Gastrocnemius medialis (tissue), 4 donors: ENCODE results near the gene SGCE. TPM values are rescaled to one million over a fixed set of nuclear protein-coding genes. Genes with fewer than 3 reads are reported as not detected.

Experiments
- ATAC-seq, 2 donors: fragments of 150-250 bp; one replicate each; pipeline ENCODE4 v1.9.1; 2016
- DNase-seq, 2 donors: peaks; one replicate each; pipeline ENCODE4 v3.0.0-alpha.2; 2019
- H3K27ac ChIP-seq, 4 donors: fragments of 200-600 bp; sonication (generic); 1 replicate in 1 of 4; 2 replicates in 3 of 4; pipeline ENCODE4 v1.5.1; 2016 to 2018; ENCODE audit warnings: mild to moderate bottlenecking in 2 of 4, moderate library complexity in 1 of 4
- H3K27me3 ChIP-seq, 3 donors: fragments of 200-600 bp; sonication (generic) in 2 of 3; 1 replicate in 1 of 3; 2 replicates in 2 of 3; pipeline versions ENCODE4 v1.5.1 to v1.6.0; 2016 to 2019; ENCODE audit warnings: mild to moderate bottlenecking in 1 of 3, moderate library complexity in 1 of 3
- H3K36me3 ChIP-seq, 2 donors: fragments of 200-600 bp; sonication (generic) in 1 of 2; one replicate each; pipeline ENCODE4 v1.5.1; 2017 to 2018
- H3K4me1 ChIP-seq, 2 donors: fragments of 200-600 bp; sonication (generic) in 1 of 2; one replicate each; pipeline ENCODE4 v1.5.1; 2016 to 2017; ENCODE audit warnings: mild to moderate bottlenecking in 2 of 2
- H3K4me3 ChIP-seq, 4 donors: fragments of 200-600 bp; sonication (generic) in 3 of 4; 1 replicate in 1 of 4; 2 replicates in 3 of 4; pipeline ENCODE4 v1.5.1; 2016 to 2019; ENCODE audit warnings: mild to moderate bottlenecking in 2 of 4
- H3K9me3 ChIP-seq, 3 donors: fragments of 200-600 bp; sonication (generic) in 2 of 3; 1 replicate in 1 of 3; 2 replicates in 2 of 3; pipeline ENCODE4 v1.5.1; 2016 to 2019
- POLR2A ChIP-seq, 2 donors: fragments of 450-650 bp; IDR thresholded peaks; one replicate each; pipeline ENCODE4 v1.6.1; 2017; ENCODE audit warnings: antibody characterized with exemption in 2 of 2, mild to moderate bottlenecking in 2 of 2, moderate library complexity in 2 of 2
- in situ Hi-C, 4 donors: fragments of 200-750 bp; cut with MboI; loops; one replicate each; pipeline versions ENCODE4 v1.15.0 to v1.8.0; 2017; ENCODE audit warnings: low sequenced_read_pairs in 4 of 4
- intact Hi-C: fragments of 100-400 bp; cut with DNase I; formaldehyde crosslinking; loops from one replicate; pipeline ENCODE4 v1.15.1; 2023; ENCODE audit warnings: low total_unique reads
- total RNA-seq, 4 donors: library from RNA; depleted of rRNA; stranded (reverse); fragments of >200 nt; gene quantifications; one replicate each; pipeline versions ENCODE4 v1.1.0 to v1.2.3, GENCODE V29; 2016
- TF ChIP-seq, protein P1 (sequence below), 5 experiments: fragments of 450-650 bp in 3 of 5; fragments of 200-600 bp in 2 of 5; sonication (generic) in 2 of 5; IDR thresholded peaks in 4 of 5; conservative IDR thresholded peaks in 1 of 5; 1 replicate in 4 of 5; 2 replicates in 1 of 5; pipeline ENCODE4 v1.5.1; 2016 to 2019; ENCODE audit warnings: antibody characterized with exemption in 5 of 5, mild to moderate bottlenecking in 3 of 5, moderate library complexity in 3 of 5

Gene SGCE
- total RNA-seq, 4 donors from 2014 or later, result 5.1 to 8.6 (median 6.1) TPM

DNA sequence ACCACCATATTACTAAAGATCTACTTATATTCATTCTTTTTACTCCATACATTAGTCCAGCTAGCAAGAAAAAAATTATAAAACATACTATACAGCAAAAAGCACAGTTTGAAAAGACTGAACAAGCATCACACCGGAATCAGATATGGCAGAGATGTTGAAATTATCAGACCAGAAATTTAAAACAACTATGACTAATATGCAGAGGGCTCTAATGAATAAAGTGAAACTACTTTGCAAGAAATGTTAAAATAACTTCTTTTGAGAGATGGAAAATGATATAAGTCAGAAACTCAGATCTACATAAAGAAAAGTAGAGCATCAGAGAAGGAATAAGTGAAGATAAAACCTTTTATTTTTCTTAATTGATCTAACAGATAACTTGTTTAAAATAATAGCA is 50.9 kb downstream of the SGCE start:
- ATAC-seq, result no peak

DNA sequence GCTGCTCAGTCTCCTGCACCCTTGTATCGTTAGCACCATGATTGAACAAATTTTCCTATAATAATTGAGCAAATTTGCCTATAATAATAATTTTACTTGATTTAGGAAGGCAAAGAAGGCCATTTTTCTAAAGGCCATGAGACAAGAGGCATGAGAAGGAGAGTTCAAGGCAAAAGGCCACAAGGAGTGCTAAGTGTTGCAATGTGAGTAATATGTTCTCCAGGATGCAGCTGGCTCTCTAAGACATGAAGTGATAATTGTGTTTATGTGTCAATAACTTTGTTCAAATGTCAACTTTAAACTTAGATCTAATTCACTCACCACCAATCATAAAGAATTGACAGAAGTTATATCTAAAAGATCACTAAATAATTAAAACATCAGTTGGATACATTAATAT is 53.8 kb downstream of the SGCE start:
- H3K4me1 ChIP-seq, result no peaks in the 10 kb centered on the region
- intact Hi-C loops (no loop called here), in situ Hi-C loops (no loop called here)
- H3K27ac ChIP-seq, result no peak overlapping the region
- H3K27me3 ChIP-seq, result no peaks in the 10 kb centered on the region
- no peak for DNase-seq
- H3K4me3 ChIP-seq, result no peak overlapping the region
- TF ChIP-seq, protein P1, sequence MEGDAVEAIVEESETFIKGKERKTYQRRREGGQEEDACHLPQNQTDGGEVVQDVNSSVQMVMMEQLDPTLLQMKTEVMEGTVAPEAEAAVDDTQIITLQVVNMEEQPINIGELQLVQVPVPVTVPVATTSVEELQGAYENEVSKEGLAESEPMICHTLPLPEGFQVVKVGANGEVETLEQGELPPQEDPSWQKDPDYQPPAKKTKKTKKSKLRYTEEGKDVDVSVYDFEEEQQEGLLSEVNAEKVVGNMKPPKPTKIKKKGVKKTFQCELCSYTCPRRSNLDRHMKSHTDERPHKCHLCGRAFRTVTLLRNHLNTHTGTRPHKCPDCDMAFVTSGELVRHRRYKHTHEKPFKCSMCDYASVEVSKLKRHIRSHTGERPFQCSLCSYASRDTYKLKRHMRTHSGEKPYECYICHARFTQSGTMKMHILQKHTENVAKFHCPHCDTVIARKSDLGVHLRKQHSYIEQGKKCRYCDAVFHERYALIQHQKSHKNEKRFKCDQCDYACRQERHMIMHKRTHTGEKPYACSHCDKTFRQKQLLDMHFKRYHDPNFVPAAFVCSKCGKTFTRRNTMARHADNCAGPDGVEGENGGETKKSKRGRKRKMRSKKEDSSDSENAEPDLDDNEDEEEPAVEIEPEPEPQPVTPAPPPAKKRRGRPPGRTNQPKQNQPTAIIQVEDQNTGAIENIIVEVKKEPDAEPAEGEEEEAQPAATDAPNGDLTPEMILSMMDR (IDR thresholded peaks at IDR 0.05 in 4 of 5, conservative IDR thresholded peaks at IDR 0.05 in 1 of 5), result no peak
- no peak for TF ChIP-seq POLR2A (IDR thresholded peaks at IDR 0.05)
- no peaks in the 10 kb centered on the region for H3K36me3 ChIP-seq
- no peaks in the 10 kb centered on the region for H3K9me3 ChIP-seq
- ATAC-seq, result no peak

More for the DNA sequence above, 50.9 kb downstream of the SGCE start:
- in situ Hi-C loops (no loop called here), intact Hi-C loops (no loop called here)
- H3K4me1 ChIP-seq, result no peaks in the 10 kb centered on the region
- H3K27me3 ChIP-seq, result no peaks in the 10 kb centered on the region
- TF ChIP-seq POLR2A (IDR thresholded peaks at IDR 0.05), result no peak
- TF ChIP-seq, protein P1 (IDR thresholded peaks at IDR 0.05 in 4 of 5, conservative IDR thresholded peaks at IDR 0.05 in 1 of 5), result no peak
- no peak overlapping the region for H3K27ac ChIP-seq
- H3K4me3 ChIP-seq, result no peak overlapping the region
- DNase-seq, result no peak
- H3K9me3 ChIP-seq, result no peaks in the 10 kb centered on the region
- no peaks in the 10 kb centered on the region for H3K36me3 ChIP-seq

DNA sequence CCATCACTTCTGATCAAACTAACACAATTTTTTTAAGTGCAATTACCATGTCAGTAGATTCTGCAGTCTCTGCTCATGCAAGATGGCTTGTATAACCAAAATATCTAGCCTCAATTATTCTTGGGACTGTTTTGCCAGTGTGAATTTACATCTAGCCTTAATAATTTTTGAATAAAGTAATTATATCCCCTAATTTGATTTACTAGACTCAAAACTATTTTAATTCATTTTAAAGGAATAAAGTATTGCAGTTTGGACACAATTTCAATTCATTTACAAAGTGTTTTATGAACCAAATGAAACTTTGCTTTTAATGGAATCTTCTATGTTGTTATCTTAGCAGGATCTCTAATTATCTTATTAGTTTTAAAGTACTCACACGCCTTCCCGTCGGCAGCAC is 55.7 kb downstream of the SGCE start:
- H3K27me3 ChIP-seq, result no peaks in the 10 kb centered on the region
- no peak overlapping the region for H3K4me3 ChIP-seq
- no peaks in the 10 kb centered on the region for H3K4me1 ChIP-seq
- no peaks in the 10 kb centered on the region for H3K36me3 ChIP-seq
- intact Hi-C loops (no loop called here), in situ Hi-C loops (no loop called here)
- H3K27ac ChIP-seq, result no peak overlapping the region
- no peak for DNase-seq
- no peak for ATAC-seq
- TF ChIP-seq, protein P1 (IDR thresholded peaks at IDR 0.05 in 4 of 5, conservative IDR thresholded peaks at IDR 0.05 in 1 of 5), result no peak
- TF ChIP-seq POLR2A (IDR thresholded peaks at IDR 0.05), result no peak
- H3K9me3 ChIP-seq, result no peaks in the 10 kb centered on the region

DNA sequence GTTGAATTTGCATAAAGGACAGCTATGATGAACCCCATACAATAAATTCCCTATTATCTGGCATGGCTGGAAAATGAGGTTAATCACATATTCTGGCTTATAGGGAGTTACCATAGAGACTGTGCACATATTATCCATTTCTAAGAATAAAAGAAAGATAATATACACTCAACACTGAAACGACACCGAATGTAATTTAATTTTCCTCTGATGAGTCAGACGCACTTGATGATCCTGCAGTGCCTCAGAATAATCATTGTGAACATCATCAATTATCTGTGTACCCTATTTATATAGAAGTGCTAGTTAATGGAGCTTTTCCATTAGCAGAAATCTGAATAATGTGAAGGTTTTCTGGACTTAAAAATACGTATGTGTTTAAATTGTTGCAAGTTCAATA is 60.2 kb downstream of the SGCE start:
- intact Hi-C loops (no loop called here), in situ Hi-C loops (no loop called here)
- DNase-seq (no peak), ATAC-seq (no peak)
- Histone ChIP-seq H3K27me3 (no peaks in the 10 kb centered on the region), H3K4me3 (no peak overlapping the region), H3K4me1 (no peaks in the 10 kb centered on the region), H3K9me3 (no peaks in the 10 kb centered on the region), H3K36me3 (no peaks in the 10 kb centered on the region), H3K27ac (no peak overlapping the region)
- TF ChIP-seq, protein P1 (IDR thresholded peaks at IDR 0.05 in 4 of 5, conservative IDR thresholded peaks at IDR 0.05 in 1 of 5), result no peak
- TF ChIP-seq POLR2A (IDR thresholded peaks at IDR 0.05), result no peak

DNA sequence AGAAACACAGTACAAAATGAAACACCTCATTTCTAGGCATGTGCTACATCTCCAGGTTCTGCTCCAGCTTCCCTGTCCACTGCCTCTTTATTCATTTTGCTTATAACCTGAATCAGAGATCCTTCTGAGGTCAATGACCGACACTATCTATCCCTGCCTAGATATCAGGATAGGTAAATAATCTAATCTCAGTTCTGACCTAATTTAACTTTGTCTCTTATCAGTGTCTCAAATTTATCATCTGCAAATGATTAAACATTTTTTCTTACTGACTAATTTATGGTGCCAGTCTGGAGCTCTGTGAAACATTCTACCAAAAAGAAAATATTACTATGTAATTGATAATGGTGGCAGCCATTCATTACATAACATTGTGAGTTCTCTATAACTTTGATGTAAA is 61.1 kb downstream of the SGCE start:
- Histone ChIP-seq H3K9me3 (no peaks in the 10 kb centered on the region), H3K36me3 (no peaks in the 10 kb centered on the region), H3K27ac (no peak overlapping the region), H3K27me3 (no peaks in the 10 kb centered on the region), H3K4me3 (no peak overlapping the region), H3K4me1 (no peaks in the 10 kb centered on the region)
- ATAC-seq (no peak), DNase-seq (no peak)
- intact Hi-C loops (no loop called here), in situ Hi-C loops (no loop called here)
- no peak for TF ChIP-seq POLR2A (IDR thresholded peaks at IDR 0.05)
- TF ChIP-seq, protein P1 (IDR thresholded peaks at IDR 0.05 in 4 of 5, conservative IDR thresholded peaks at IDR 0.05 in 1 of 5), result no peak
